ENCODE data around the gene MLXIP.

DNA sequence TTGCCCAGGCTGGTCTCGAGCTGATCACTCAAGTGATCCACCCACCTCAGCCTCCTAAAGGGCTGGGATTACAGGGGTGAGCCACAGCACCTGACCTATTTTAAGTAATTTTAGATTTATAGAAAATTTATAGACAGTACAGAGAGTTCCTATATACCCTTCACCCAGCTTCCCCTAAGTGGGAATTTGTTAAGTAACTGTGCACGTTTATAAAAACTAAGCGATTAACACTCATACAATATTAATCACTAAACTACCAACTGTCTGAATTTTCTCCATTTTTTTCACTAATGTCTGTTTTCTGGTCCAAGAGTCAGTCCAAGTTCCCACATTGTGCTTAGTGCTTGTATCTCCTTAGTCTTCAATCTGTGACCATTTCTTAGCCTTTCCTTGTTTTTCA lies 89.9 kb downstream of the MLXIP start:
- no peak for TF ChIP-seq TAF1 (IDR thresholded peaks at IDR 0.05; ENCODE audit: borderline replicate concordance, insufficient read depth, low read length)
- TF ChIP-seq SIN3A (IDR thresholded peaks at IDR 0.05; ENCODE audit: borderline replicate concordance, insufficient read depth, low read length): no peak
- no peak for TF ChIP-seq POLR2AphosphoS5 (IDR thresholded peaks at IDR 0.05; ENCODE audit: low read depth, low read length)

Data from PFSK-1 (cell line).